ENCODE measurements around the gene KLHL14. TPM values are rescaled to one million over a fixed set of nuclear protein-coding genes. Genes with fewer than 3 reads are reported as not detected.
A peak's percentile ranks its signal among the peaks of the same experiment; 100 is the strongest.

The KLHL14 gene
- total and polyA plus RNA-seq, 2 experiments from 2014 or later = 0.12 to 0.57 TPM

DNA sequence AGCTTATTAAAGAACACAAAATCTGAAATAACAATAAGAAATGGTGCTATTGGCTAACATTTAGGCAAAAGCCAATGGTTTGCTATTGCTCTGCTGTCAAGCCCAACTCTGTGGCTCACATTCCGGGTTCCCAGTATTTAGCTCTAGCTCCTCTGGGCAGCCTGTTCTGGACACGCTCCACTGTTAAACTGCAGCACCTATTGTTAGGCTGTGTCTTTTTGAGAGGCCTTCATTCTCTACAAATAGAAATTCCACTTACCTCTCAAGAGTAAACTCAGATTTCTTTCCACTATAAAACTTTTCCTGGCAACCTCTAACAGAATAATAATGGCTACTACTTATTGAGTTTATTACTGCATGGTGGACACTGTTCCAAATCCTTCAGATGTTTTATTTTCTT is 3.7 kb upstream of the KLHL14 start:
- Histone ChIP-seq H2AFZ (no peak overlapping the region), H3K9me3 (ENCODE audit: low read depth) (no peaks in the 10 kb centered on the region), H3K4me1 (ENCODE audit: insufficient read depth) (no peaks in the 10 kb centered on the region), H3K36me3 (replicated peaks; ENCODE audit: insufficient read depth, low read depth) (no peaks in the 10 kb centered on the region), H4K20me1 (ENCODE audit: insufficient read depth, poor library complexity, severe bottlenecking) (no peaks in the 10 kb centered on the region), H3K27me3 (peaks cover 35% of the 10 kb centered on the region), H3K27ac (no peak overlapping the region), H3K79me2 (no peaks in the 10 kb centered on the region), H3K4me2 (no peak overlapping the region), H3K4me3 (no peak overlapping the region), H3K9me2 (replicated peaks; ENCODE audit: insufficient read depth) (no peaks in the 10 kb centered on the region)
- TF ChIP-seq EZH2 (IDR thresholded peaks at IDR 0.05; ENCODE audit: borderline replicate concordance) (no peak), EZH2phosphoT487 (IDR thresholded peaks at IDR 0.05; ENCODE audit: low read depth, severe bottlenecking, unreplicated experiment) (no peak)
- TF ChIP-seq, protein P1, sequence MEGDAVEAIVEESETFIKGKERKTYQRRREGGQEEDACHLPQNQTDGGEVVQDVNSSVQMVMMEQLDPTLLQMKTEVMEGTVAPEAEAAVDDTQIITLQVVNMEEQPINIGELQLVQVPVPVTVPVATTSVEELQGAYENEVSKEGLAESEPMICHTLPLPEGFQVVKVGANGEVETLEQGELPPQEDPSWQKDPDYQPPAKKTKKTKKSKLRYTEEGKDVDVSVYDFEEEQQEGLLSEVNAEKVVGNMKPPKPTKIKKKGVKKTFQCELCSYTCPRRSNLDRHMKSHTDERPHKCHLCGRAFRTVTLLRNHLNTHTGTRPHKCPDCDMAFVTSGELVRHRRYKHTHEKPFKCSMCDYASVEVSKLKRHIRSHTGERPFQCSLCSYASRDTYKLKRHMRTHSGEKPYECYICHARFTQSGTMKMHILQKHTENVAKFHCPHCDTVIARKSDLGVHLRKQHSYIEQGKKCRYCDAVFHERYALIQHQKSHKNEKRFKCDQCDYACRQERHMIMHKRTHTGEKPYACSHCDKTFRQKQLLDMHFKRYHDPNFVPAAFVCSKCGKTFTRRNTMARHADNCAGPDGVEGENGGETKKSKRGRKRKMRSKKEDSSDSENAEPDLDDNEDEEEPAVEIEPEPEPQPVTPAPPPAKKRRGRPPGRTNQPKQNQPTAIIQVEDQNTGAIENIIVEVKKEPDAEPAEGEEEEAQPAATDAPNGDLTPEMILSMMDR (IDR thresholded peaks at IDR 0.05; ENCODE audit: poor library complexity) = no peak
- 61% methylated on average over 2 of the region's 2 CpGs for WGBS (ENCODE audit: low lambda C conversion rate, missing lambda C conversion rate)
- DNase-seq (ENCODE audit: low spot score) = no peak

DNA sequence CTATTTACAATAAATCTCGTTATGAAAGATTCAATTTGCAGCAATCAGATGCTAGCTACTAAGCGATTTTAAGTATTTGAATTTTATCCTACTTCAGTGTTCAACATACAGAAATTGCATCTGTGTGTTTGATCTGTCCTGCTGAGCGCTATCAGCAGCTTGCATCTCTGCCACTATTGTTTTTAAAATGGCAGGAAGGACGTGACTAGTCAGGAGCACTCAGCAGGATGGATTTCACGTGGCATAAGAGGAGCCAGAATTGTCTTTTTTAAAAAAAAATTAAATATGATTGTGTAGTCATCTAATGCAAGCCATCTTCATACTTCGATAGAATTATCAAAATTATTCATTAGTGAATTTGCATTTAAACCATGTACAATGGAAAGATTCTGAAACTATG is 2.8 kb upstream of the KLHL14 start:
- Histone ChIP-seq H3K4me2 (no peak overlapping the region), H3K79me2 (no peaks in the 10 kb centered on the region), H3K4me3 (no peak overlapping the region), H3K9me2 (replicated peaks; ENCODE audit: insufficient read depth) (no peaks in the 10 kb centered on the region), H3K9me3 (ENCODE audit: low read depth) (no peaks in the 10 kb centered on the region), H3K27ac (no peak overlapping the region), H3K27me3 (peaks cover 44% of the 10 kb centered on the region), H4K20me1 (ENCODE audit: insufficient read depth, poor library complexity, severe bottlenecking) (no peaks in the 10 kb centered on the region), H3K4me1 (ENCODE audit: insufficient read depth) (peaks cover 6% of the 10 kb centered on the region), H3K36me3 (replicated peaks; ENCODE audit: insufficient read depth, low read depth) (no peaks in the 10 kb centered on the region), H2AFZ (no peak overlapping the region)
- WGBS (ENCODE audit: low lambda C conversion rate, missing lambda C conversion rate) = 72% methylated on average over 6 of the region's 6 CpGs
- no peak for DNase-seq (ENCODE audit: low spot score)
- TF ChIP-seq, protein P1 (IDR thresholded peaks at IDR 0.05; ENCODE audit: poor library complexity) = no peak
- TF ChIP-seq EZH2 (IDR thresholded peaks at IDR 0.05; ENCODE audit: borderline replicate concordance) = no peak
- no peak for TF ChIP-seq EZH2phosphoT487 (IDR thresholded peaks at IDR 0.05; ENCODE audit: low read depth, severe bottlenecking, unreplicated experiment)

DNA sequence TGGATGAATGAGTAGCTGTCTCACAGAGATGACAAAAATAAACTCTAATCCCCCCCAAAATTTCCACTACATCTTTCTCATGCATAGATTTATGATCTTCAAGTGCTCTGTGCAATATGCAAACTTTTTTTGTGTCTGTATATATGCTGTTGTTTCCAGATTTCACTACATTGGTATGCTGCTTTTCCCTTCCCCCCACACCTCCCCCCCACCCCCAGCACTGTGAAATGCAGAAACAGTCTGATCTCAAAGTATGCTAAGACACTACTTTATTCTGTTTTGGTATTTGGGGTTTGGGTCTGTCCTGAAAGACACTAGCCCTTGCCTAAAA is 524 bp upstream of the KLHL14 start:
- no peak overlapping the region for H3K27ac ChIP-seq
- H3K9me3 ChIP-seq (ENCODE audit: low read depth) = no peaks in the 10 kb centered on the region
- no peaks in the 10 kb centered on the region for H3K36me3 ChIP-seq (replicated peaks; ENCODE audit: insufficient read depth, low read depth)
- TF ChIP-seq EZH2phosphoT487 (IDR thresholded peaks at IDR 0.05; ENCODE audit: low read depth, severe bottlenecking, unreplicated experiment) (no peak), EZH2 (IDR thresholded peaks at IDR 0.05; ENCODE audit: borderline replicate concordance) (no peak)
- no peaks in the 10 kb centered on the region for H3K79me2 ChIP-seq
- no peak overlapping the region for H2AFZ ChIP-seq
- H3K4me1 ChIP-seq (ENCODE audit: insufficient read depth) = peaks cover 17% of the 10 kb centered on the region
- no peak overlapping the region for H3K4me3 ChIP-seq
- H3K4me2 ChIP-seq = no peak overlapping the region
- peaks cover 58% of the 10 kb centered on the region for H3K27me3 ChIP-seq
- DNase-seq (ENCODE audit: low spot score) = no peak
- no peaks in the 10 kb centered on the region for H4K20me1 ChIP-seq (ENCODE audit: insufficient read depth, poor library complexity, severe bottlenecking)
- no peaks in the 10 kb centered on the region for H3K9me2 ChIP-seq (replicated peaks; ENCODE audit: insufficient read depth)

DNA sequence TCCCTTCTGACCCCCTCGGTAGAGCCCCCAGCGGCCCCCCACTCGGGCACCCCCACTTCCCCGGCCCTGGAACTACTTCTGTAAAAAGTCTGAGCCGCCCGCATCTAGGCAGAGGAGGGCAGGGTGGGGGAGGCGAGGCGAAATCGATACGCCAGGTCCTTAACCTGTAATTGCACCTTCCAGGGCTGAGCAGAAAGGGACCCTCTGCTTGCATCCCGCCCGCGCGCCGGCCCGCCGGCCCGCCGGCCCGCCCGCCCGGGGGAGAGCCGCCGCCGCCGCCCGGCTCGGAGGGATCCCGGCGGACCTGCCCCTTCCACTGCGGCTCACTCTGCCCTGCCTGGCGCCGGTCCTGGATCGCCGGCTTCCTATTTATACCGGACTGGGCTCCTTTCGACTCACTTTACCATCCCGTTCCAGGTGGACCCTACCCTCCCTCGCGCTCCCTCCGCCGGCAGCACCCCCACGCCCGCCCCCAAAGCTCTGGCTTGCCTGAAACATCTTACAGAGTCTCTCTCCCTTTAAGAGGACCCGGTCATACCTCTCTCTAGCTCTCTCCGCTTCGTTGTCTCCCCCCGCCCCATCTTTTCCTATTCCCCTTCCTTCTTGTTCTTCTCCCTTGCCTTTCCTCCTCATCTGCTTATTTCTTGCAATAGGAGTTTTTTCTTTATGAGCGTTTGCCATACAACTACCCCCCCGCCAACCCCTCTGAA is 797 bp downstream of the KLHL14 start:
- no peak overlapping the region for H3K27ac ChIP-seq
- H3K4me1 ChIP-seq (ENCODE audit: insufficient read depth) = peaks cover 17% of the 10 kb centered on the region
- 5% methylated on average over 28 of the region's 50 CpGs for WGBS (ENCODE audit: low lambda C conversion rate, missing lambda C conversion rate)
- no peaks in the 10 kb centered on the region for H3K9me3 ChIP-seq (ENCODE audit: low read depth)
- no peaks in the 10 kb centered on the region for H3K79me2 ChIP-seq
- H3K4me2 ChIP-seq = peak overlapping the region; percentile 97
- peak; percentile 35 for DNase-seq (ENCODE audit: low spot score)
- H4K20me1 ChIP-seq (ENCODE audit: insufficient read depth, poor library complexity, severe bottlenecking) = no peaks in the 10 kb centered on the region
- no peaks in the 10 kb centered on the region for H3K9me2 ChIP-seq (replicated peaks; ENCODE audit: insufficient read depth)
- H3K4me3 ChIP-seq = peak overlapping the region; percentile 60
- H2AFZ ChIP-seq = peak overlapping the region; percentile 55
- TF ChIP-seq EZH2phosphoT487 (IDR thresholded peaks at IDR 0.05; ENCODE audit: low read depth, severe bottlenecking, unreplicated experiment) (no peak), EZH2 (IDR thresholded peaks at IDR 0.05; ENCODE audit: borderline replicate concordance) (no peak)
- TF ChIP-seq, protein P1 (IDR thresholded peaks at IDR 0.05; ENCODE audit: poor library complexity) = no peak
- H3K36me3 ChIP-seq (replicated peaks; ENCODE audit: insufficient read depth, low read depth) = no peaks in the 10 kb centered on the region
- peaks cover 70% of the 10 kb centered on the region for H3K27me3 ChIP-seq

Data from hepatocyte (in vitro differentiated cells).